KMS-11 (cell line): ENCODE measurements around the gene OLFM4.

ENCODE experiments used
- H2AFZ ChIP-seq: fragments of 200-600 bp; sonication (generic); 2 replicates; pipeline ENCODE4 v1.6.1; 2016; ENCODE audit warnings: antibody characterized with exemption, mixed run types, low read depth
- H3K27ac ChIP-seq: fragments of 200-600 bp; sonication (generic); 2 replicates; pipeline ENCODE4 v1.6.1; 2016; ENCODE audit warnings: mild to moderate bottlenecking, mixed run types
- H3K27me3 ChIP-seq: fragments of 200-600 bp; sonication (generic); 2 replicates; pipeline ENCODE4 v1.6.1; 2017; ENCODE audit warnings: mild to moderate bottlenecking, low read depth, mixed run types, moderate library complexity; ENCODE audit not compliant: insufficient read depth
- H3K36me3 ChIP-seq: fragments of 200-600 bp; sonication (generic); 2 replicates; pipeline ENCODE4 v1.6.1; 2017; ENCODE audit warnings: mild to moderate bottlenecking, mixed run types; ENCODE audit not compliant: insufficient read depth
- H3K4me1 ChIP-seq: fragments of 200-600 bp; sonication (generic); 2 replicates; pipeline ENCODE4 v1.6.1; 2016; ENCODE audit warnings: mild to moderate bottlenecking, low read depth, mixed run types; ENCODE audit not compliant: poor library complexity, severe bottlenecking
- H3K4me2 ChIP-seq: fragments of 200-600 bp; sonication (generic); 2 replicates; pipeline ENCODE4 v1.7.0; 2016; ENCODE audit warnings: mild to moderate bottlenecking, mixed run types
- H3K4me3 ChIP-seq: fragments of 200-600 bp; sonication (generic); IDR thresholded peaks from 2 replicates; pipeline ENCODE4 v1.6.1; 2017; ENCODE audit warnings: low read depth, low read length, mixed read lengths; ENCODE audit not compliant: insufficient read depth
- H3K79me2 ChIP-seq: fragments of 200-600 bp; sonication (generic); 2 replicates; pipeline ENCODE4 v1.6.1; 2016; ENCODE audit warnings: low read depth, mixed run types; ENCODE audit not compliant: insufficient read depth
- H3K9ac ChIP-seq: fragments of 200-600 bp; sonication (generic); 2 replicates; pipeline ENCODE4 v1.6.1; 2016; ENCODE audit warnings: mild to moderate bottlenecking, mixed run types
- H4K20me1 ChIP-seq: fragments of 200-600 bp; sonication (generic); 2 replicates; pipeline ENCODE4 v1.6.1; 2016; ENCODE audit warnings: mild to moderate bottlenecking, mixed run types; ENCODE audit not compliant: insufficient read depth
- TF ChIP-seq, protein P1 (sequence below): fragments of 200-600 bp; sonication (generic); conservative IDR thresholded peaks from 2 replicates; pipeline ENCODE4 v1.6.1; 2017; ENCODE audit warnings: low read depth, mild to moderate bottlenecking, antibody characterized with exemption, low read length, moderate library complexity, mixed read lengths

Gene OLFM4

DNA sequence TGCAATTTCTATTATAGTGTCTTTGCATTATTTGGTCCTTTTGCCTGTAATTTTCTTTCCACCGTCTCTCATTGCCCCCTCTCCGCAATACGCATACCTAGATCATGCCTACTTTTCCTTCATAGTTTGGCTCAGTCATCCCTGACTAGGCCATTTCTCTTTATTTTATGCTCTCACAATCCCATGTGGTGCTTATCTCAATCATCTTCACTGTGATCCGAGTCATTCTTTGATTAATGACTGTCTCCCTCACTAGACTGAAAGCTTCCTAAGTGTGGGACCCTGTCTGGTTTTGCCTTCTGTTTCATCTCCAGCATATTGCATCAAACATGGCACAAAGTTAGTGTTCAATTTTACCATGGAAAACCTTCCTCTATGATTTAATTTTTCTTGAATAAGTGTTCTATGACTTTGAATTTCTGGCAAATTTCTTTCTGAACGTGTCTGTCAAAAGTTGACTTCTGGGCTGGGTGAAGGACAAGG, 43.7 kb upstream of the OLFM4 start:
- H4K20me1 ChIP-seq: no peaks in the 10 kb centered on the region
- no peak overlapping the region for H3K27ac ChIP-seq
- no peaks in the 10 kb centered on the region for H3K79me2 ChIP-seq
- H3K36me3 ChIP-seq: no peaks in the 10 kb centered on the region
- no peak overlapping the region for H3K4me2 ChIP-seq
- no peak overlapping the region for H3K4me3 ChIP-seq
- no peak overlapping the region for H3K9ac ChIP-seq
- H3K27me3 ChIP-seq: no peaks in the 10 kb centered on the region
- no peak overlapping the region for H2AFZ ChIP-seq
- H3K4me1 ChIP-seq: no peaks in the 10 kb centered on the region
- TF ChIP-seq, protein P1, sequence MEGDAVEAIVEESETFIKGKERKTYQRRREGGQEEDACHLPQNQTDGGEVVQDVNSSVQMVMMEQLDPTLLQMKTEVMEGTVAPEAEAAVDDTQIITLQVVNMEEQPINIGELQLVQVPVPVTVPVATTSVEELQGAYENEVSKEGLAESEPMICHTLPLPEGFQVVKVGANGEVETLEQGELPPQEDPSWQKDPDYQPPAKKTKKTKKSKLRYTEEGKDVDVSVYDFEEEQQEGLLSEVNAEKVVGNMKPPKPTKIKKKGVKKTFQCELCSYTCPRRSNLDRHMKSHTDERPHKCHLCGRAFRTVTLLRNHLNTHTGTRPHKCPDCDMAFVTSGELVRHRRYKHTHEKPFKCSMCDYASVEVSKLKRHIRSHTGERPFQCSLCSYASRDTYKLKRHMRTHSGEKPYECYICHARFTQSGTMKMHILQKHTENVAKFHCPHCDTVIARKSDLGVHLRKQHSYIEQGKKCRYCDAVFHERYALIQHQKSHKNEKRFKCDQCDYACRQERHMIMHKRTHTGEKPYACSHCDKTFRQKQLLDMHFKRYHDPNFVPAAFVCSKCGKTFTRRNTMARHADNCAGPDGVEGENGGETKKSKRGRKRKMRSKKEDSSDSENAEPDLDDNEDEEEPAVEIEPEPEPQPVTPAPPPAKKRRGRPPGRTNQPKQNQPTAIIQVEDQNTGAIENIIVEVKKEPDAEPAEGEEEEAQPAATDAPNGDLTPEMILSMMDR: no peak

- H3K79me2 ChIP-seq: no peaks in the 10 kb centered on the region
- H3K9ac ChIP-seq: no peak overlapping the region
- H3K4me3 ChIP-seq: no peak overlapping the region
- no peak overlapping the region for H2AFZ ChIP-seq
- no peak overlapping the region for H3K4me2 ChIP-seq
- no peaks in the 10 kb centered on the region for H4K20me1 ChIP-seq
- TF ChIP-seq, protein P1: no peak
- H3K4me1 ChIP-seq: no peaks in the 10 kb centered on the region
- no peak overlapping the region for H3K27ac ChIP-seq
- no peaks in the 10 kb centered on the region for H3K36me3 ChIP-seq
- no peaks in the 10 kb centered on the region for H3K27me3 ChIP-seq
These were observed 37.1 kb upstream of the OLFM4 start for GRCh38 chr13:52991344-52992020.

- no peaks in the 10 kb centered on the region for H3K79me2 ChIP-seq
- no peak overlapping the region for H3K9ac ChIP-seq
- H3K36me3 ChIP-seq: no peaks in the 10 kb centered on the region
- H3K27me3 ChIP-seq: no peaks in the 10 kb centered on the region
- H3K27ac ChIP-seq: no peak overlapping the region
- H4K20me1 ChIP-seq: no peaks in the 10 kb centered on the region
- H3K4me1 ChIP-seq: no peaks in the 10 kb centered on the region
- H3K4me2 ChIP-seq: no peak overlapping the region
- TF ChIP-seq, protein P1: no peak
- no peak overlapping the region for H2AFZ ChIP-seq
- H3K4me3 ChIP-seq: no peak overlapping the region
These were observed 36.5 kb upstream of the OLFM4 start for GRCh38 chr13:52992110-52992509.

DNA sequence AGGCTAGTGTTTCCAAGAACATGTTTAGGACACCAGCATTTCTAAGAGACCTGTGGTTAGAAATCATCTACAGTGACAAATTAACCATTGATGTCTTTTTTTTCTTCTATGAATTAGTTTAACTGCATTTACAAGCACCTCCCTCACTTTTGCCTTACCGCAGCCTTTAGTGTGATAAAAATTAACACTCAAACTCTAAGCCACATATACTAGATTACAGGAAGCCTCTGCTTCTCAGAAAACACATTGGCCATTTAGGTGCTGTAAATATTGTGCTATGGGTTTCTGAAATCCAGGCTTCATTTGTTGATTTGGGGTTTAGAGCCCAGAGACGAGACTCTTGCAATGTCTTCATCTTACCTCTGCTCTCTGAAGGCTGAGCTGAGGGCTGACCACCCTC, 34.6 kb upstream of the OLFM4 start:
- TF ChIP-seq, protein P1: no peak
- Histone ChIP-seq H4K20me1 (no peaks in the 10 kb centered on the region), H3K79me2 (no peaks in the 10 kb centered on the region), H3K27ac (no peak overlapping the region), H3K4me1 (no peaks in the 10 kb centered on the region), H3K36me3 (no peaks in the 10 kb centered on the region), H3K9ac (no peak overlapping the region), H3K27me3 (no peaks in the 10 kb centered on the region), H2AFZ (no peak overlapping the region), H3K4me3 (no peak overlapping the region), H3K4me2 (no peak overlapping the region)
